ENCODE results near the gene TMEM17. TPM values are rescaled to one million over a fixed set of nuclear protein-coding genes. Genes with fewer than 3 reads are reported as not detected.

TMEM17 gene
- total RNA-seq, 1 donor from 2014 or later, result 4.2 TPM

DNA sequence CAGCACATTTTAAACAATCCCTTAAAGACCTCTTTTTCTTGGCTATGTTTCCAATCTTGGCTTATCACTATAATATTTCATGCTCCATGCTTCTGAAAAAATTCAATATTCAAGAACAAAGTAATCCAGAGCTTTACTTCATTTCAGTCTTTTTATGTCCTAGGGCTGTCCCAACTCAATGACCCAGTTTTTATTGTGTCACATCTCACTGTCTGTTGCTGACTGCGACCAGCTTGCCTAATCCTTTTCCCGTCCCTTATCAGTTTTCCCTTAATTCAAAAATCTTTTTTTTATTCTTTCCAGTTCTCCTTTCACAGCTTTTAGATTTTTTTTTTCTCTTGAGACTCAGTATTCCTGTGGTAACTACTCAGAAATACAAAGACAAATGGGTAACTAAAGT, 10.2 kb downstream of the TMEM17 start:
- DNase-seq (ENCODE audit: extremely low spot score, unreplicated experiment), result no peak
- Mint-ChIP-seq H3K9me3 (no peaks in the 10 kb centered on the region), H3K4me1 (ENCODE audit: unreplicated experiment) (peaks cover 4% of the 10 kb centered on the region), H3K36me3 (no peaks in the 10 kb centered on the region), H3K4me3 (no peak overlapping the region), H3K27me3 (no peaks in the 10 kb centered on the region), H3K27ac (no peak overlapping the region)
- TF ChIP-seq, protein P1, sequence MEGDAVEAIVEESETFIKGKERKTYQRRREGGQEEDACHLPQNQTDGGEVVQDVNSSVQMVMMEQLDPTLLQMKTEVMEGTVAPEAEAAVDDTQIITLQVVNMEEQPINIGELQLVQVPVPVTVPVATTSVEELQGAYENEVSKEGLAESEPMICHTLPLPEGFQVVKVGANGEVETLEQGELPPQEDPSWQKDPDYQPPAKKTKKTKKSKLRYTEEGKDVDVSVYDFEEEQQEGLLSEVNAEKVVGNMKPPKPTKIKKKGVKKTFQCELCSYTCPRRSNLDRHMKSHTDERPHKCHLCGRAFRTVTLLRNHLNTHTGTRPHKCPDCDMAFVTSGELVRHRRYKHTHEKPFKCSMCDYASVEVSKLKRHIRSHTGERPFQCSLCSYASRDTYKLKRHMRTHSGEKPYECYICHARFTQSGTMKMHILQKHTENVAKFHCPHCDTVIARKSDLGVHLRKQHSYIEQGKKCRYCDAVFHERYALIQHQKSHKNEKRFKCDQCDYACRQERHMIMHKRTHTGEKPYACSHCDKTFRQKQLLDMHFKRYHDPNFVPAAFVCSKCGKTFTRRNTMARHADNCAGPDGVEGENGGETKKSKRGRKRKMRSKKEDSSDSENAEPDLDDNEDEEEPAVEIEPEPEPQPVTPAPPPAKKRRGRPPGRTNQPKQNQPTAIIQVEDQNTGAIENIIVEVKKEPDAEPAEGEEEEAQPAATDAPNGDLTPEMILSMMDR (conservative IDR thresholded peaks at IDR 0.05), result no peak

DNA sequence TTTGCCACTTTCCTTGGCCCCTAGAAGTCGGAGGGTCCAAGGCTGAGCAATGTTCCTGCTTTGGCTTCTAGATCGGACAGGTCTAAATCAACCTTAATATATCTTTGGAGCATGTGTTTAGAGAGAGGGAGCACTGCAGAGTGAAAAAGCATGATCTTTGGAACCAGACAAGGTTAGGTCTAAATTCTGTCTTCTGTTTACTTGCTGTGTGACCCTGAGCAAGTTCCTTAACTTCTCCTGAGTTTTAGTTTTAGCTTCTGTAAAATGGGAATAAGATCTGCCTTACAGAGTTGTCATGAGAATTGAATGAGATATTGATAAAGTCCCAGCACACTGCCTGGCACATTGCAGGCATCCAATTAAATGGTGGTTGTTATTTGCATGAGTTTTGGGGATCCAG, 13.9 kb downstream of the TMEM17 start:
- DNase-seq (ENCODE audit: extremely low spot score, unreplicated experiment), result no peak
- peaks cover 6% of the 10 kb centered on the region for H3K4me1 Mint-ChIP-seq (ENCODE audit: unreplicated experiment)
- no peaks in the 10 kb centered on the region for H3K27me3 Mint-ChIP-seq
- H3K36me3 Mint-ChIP-seq, result no peaks in the 10 kb centered on the region
- no peak overlapping the region for H3K27ac Mint-ChIP-seq
- TF ChIP-seq, protein P1 (conservative IDR thresholded peaks at IDR 0.05), result no peak
- no peaks in the 10 kb centered on the region for H3K9me3 Mint-ChIP-seq
- H3K4me3 Mint-ChIP-seq, result no peak overlapping the region

DNA sequence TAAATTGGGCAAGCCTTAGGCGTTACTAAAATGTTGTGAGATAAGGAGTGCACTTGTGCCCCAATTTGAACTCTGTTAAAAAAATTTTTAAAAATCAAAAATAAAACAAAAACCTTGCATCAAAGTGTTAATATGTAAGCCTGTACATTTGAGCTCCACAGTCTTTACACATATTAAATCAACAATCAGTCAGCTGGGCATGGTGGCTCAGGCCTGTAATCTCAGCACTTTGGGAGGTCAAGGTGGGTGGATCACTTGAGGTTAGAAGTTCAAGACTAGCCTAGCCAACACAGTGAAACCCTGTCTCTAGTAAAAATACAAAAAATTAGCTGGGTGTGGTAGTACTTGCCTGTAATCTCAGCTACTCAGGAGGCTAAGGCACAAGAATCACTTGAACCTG, 16.3 kb downstream of the TMEM17 start:
- no peaks in the 10 kb centered on the region for H3K27me3 Mint-ChIP-seq
- no peaks in the 10 kb centered on the region for H3K36me3 Mint-ChIP-seq
- H3K9me3 Mint-ChIP-seq, result no peaks in the 10 kb centered on the region
- no peak overlapping the region for H3K27ac Mint-ChIP-seq
- no peak overlapping the region for H3K4me3 Mint-ChIP-seq
- H3K4me1 Mint-ChIP-seq (ENCODE audit: unreplicated experiment), result peaks cover 13% of the 10 kb centered on the region
- DNase-seq (ENCODE audit: extremely low spot score, unreplicated experiment), result no peak
- TF ChIP-seq, protein P1 (conservative IDR thresholded peaks at IDR 0.05), result no peak

DNA sequence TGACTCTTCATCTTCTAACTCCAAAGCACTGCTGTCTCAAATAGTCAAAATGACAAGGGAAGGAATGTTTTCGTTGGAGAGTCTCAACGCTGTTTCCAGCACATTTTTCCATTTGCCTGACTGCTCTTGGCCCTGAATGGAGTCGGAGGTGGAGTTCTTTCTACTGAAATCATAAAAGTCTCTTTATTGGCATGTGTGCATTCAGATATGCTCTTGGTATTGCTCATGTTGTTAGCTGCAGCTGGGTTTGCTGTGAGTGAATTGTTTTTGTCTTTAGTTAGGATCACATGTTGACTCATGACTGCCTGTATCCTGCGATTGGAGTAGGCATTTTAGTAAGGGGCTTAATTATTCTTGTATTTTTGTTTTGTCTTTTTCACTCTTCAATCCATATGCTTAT, 16.8 kb downstream of the TMEM17 start:
- no peak overlapping the region for H3K27ac Mint-ChIP-seq
- H3K4me1 Mint-ChIP-seq (ENCODE audit: unreplicated experiment), result peaks cover 13% of the 10 kb centered on the region
- no peaks in the 10 kb centered on the region for H3K9me3 Mint-ChIP-seq
- H3K4me3 Mint-ChIP-seq, result no peak overlapping the region
- H3K27me3 Mint-ChIP-seq, result no peaks in the 10 kb centered on the region
- H3K36me3 Mint-ChIP-seq, result no peaks in the 10 kb centered on the region
- DNase-seq (ENCODE audit: extremely low spot score, unreplicated experiment), result no peak
- TF ChIP-seq, protein P1 (conservative IDR thresholded peaks at IDR 0.05), result no peak

DNA sequence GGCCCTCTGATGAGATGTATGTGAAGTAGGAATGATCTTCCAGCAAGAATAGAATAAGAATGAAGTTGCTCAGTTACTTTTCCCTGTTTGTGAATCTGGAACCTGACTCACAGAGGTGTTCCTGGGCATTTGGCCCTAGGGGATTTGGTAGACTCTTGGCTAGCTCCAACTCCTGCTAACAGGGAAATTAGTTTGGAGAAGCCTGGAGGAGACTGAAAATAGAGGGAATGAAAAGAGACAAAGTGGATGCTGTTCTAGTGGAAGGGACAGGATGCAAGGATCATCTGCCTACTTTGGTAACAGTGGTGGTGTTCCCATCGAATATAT, 19.6 kb downstream of the TMEM17 start:
- Mint-ChIP-seq H3K4me3 (no peak overlapping the region), H3K4me1 (ENCODE audit: unreplicated experiment) (peaks cover 13% of the 10 kb centered on the region), H3K27me3 (no peaks in the 10 kb centered on the region), H3K27ac (no peak overlapping the region), H3K36me3 (no peaks in the 10 kb centered on the region), H3K9me3 (no peaks in the 10 kb centered on the region)
- TF ChIP-seq, protein P1 (conservative IDR thresholded peaks at IDR 0.05), result no peak
- no peak for DNase-seq (ENCODE audit: extremely low spot score, unreplicated experiment)

DNA sequence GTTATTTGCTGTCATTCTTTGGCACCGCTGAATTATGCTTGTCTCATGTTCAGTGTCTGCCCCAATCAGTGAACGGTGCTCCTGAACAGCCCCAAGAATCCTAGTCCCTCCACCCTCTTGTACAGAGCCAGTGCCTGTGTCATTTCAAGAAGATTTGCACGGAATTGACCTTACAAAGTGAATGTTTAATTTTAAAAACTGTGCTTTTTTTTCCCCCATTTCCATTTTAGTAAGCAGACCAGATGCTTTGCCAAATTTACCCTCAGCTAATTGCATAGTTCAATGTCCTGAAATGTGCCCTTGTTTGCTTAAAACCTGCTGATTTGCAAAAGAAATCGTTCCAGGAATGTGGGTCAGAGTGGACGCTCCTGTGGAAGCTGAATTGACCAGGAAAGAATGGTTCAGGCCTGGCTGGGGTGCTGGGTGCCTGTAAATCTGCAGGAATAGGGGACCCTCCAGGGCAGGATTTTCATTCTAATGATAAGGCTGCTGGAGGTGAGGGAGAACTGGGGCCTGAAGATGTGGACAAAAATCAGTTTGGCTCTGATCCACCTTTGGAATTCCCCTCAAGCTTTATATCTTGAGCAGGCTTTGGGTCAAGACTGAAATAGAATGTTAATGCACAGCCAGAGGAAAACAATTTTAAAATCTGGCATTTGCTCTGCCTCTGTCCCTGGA, 20.1 kb downstream of the TMEM17 start:
- H3K27ac Mint-ChIP-seq, result no peak overlapping the region
- TF ChIP-seq, protein P1 (conservative IDR thresholded peaks at IDR 0.05), result no peak
- H3K36me3 Mint-ChIP-seq, result no peaks in the 10 kb centered on the region

More for the DNA sequence above, 20.1 kb downstream of the TMEM17 start:
- no peak overlapping the region for H3K4me3 Mint-ChIP-seq
- DNase-seq (ENCODE audit: extremely low spot score, unreplicated experiment), result no peak
- no peaks in the 10 kb centered on the region for H3K9me3 Mint-ChIP-seq
- peaks cover 13% of the 10 kb centered on the region for H3K4me1 Mint-ChIP-seq (ENCODE audit: unreplicated experiment)
- H3K27me3 Mint-ChIP-seq, result no peaks in the 10 kb centered on the region

All from type B pancreatic cell (in vitro differentiated cells).